Measurements from ENCODE around the gene THRSP.

THRSP gene

DNA sequence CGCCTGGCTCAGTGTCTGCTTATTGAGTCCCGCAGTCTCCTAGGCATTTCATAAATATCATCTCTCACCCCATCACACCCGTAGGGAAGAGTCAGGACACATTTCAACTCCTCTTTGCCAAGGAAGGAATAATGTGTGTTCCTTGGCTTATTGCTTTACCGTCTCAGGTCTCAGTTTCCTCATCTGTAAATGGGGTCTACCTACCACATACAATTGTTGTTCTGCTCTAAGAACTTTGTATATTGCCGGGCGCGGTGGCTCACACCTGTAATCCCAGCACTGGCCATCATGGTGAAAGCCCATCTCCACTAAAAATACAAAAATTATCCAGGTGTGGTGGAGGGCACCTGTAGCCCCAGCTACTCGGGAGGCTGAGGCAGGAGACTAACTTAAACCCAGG is 3.1 kb upstream of the THRSP start:
- H4K20me1 ChIP-seq: no peaks in the 10 kb centered on the region; a peak in 1 of 22 replicates
- no peak overlapping the region for H3K4me2 ChIP-seq
- H3K4me1 ChIP-seq: no peaks in the 10 kb centered on the region
- no peak overlapping the region for H3K4me3 ChIP-seq
- TF ChIP-seq Cebpa-rat (IDR thresholded peaks at IDR 0.05): no peak
- no peak overlapping the region for H3K27ac ChIP-seq
- no peaks in the 10 kb centered on the region for H3K9me3 ChIP-seq (replicated peaks in 1 of 11)
- no peak overlapping the region for H3K9ac ChIP-seq
- H3K27me3 ChIP-seq: no peaks in the 10 kb centered on the region
- H3K36me3 ChIP-seq: peaks cover 0 to 6% (median 0%) of the 10 kb centered on the region in 11 experiments; a peak in 2 of 22 replicates

DNA sequence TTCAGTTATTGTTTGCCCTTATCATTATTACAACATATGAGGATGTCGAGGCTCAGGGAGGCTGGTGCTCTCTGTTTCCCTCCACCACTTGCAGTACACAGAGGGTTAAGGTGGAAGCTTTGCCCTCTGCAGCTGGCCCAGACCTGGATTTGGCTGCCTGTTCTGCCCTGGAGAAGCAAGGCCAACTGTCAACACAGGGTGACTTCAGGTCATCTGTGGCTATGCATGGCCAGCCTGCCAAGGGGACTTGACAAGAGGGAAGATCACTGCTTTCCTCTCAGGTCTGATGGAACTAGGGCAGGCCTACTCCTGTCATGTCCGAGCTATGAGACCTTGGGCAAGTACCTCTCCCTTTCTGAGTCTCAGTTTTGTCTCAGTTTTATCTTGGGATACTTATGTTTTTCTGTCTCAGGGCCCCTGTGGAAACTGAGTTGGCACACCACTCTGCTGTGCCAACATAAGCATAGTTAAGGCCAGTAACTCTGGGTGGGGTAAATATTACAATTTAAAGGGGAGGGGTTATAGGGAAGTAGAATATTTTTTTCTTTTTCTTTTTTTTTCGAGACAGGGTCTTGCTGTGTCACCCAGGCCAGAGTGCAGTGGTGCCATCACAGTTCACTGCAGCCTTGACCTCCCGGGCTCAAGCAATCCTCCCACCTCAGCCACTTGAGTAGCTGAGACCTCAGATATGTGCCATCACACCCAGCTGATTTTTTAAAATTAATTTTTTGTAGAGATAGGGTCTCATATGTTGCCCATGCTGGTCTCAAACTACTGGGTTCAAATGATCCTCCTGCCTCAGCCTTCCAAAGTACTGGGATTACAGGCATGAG is 2.4 kb upstream of the THRSP start:
- H3K27me3 ChIP-seq: no peaks in the 10 kb centered on the region
- H3K4me3 ChIP-seq: no peak overlapping the region
- no peak for TF ChIP-seq Cebpa-rat (IDR thresholded peaks at IDR 0.05)
- no peak overlapping the region; a peak in 1 of 22 replicates for H3K9ac ChIP-seq
- no peaks in the 10 kb centered on the region; a peak in 1 of 22 replicates for H4K20me1 ChIP-seq
- no peak overlapping the region for H3K4me2 ChIP-seq
- peaks cover 0 to 3% (median 0%) of the 10 kb centered on the region in 10 experiments; a peak in 4 of 20 replicates for H3K4me1 ChIP-seq
- no peaks in the 10 kb centered on the region for H3K9me3 ChIP-seq (replicated peaks in 1 of 11)
- H3K27ac ChIP-seq: no peak overlapping the region
- peaks cover 0 to 8% (median 0%) of the 10 kb centered on the region in 11 experiments; a peak in 3 of 22 replicates for H3K36me3 ChIP-seq

DNA sequence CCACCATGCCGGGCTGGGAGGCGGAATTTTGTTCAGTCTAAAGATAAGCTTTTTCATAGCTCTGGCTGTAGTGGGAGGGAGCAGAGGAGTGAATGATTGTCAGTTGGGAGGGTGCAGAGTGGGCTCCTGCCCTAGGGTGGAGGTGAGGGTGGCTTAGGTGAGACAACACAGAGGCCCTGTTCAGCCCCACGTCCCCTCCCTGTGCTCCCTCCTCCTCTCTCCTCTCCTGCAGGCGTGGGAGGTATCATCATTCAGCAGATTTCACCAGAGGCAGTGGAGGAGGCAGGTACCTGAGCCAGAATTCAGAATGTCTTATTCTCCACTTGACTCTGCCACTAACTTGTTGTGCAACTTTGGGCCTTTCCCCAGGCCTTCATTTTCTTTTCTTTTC is 1.7 kb upstream of the THRSP start:
- peaks cover 0 to 9% (median 3%) of the 10 kb centered on the region in 10 experiments; a peak in 8 of 20 replicates for H3K4me1 ChIP-seq
- no peak overlapping the region for H3K27ac ChIP-seq
- H3K27me3 ChIP-seq: no peaks in the 10 kb centered on the region
- no peaks in the 10 kb centered on the region for H3K9me3 ChIP-seq (replicated peaks in 1 of 11)
- H3K4me2 ChIP-seq: no peak overlapping the region
- H4K20me1 ChIP-seq: no peaks in the 10 kb centered on the region; a peak in 1 of 22 replicates
- H3K4me3 ChIP-seq: no peak overlapping the region
- TF ChIP-seq Cebpa-rat (IDR thresholded peaks at IDR 0.05): no peak
- H3K36me3 ChIP-seq: peaks cover 0 to 14% (median 0%) of the 10 kb centered on the region in 11 experiments; a peak in 7 of 22 replicates
- H3K9ac ChIP-seq: no peak overlapping the region; a peak in 1 of 22 replicates

DNA sequence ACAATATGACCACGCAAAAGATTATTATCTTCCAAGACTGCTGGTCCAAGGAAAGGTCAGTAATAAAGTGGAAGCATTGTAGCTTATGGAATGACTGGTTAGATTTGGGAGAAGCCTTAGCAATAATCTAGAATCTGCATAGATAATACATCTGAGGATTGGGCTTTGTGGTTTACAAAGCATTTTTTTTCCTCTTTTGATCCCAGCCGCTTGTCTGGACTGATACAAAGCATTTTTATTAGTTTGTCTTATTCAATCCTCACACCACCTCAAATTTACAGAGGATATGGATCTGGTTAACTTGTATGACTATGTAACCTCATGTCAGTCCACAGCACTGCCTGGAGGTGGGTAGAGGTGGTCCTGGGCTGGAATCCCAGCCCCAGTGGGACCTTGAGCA is 990 bp upstream of the THRSP start:
- no peak overlapping the region for H3K4me2 ChIP-seq
- peaks cover 0 to 16% (median 4%) of the 10 kb centered on the region in 10 experiments; a peak in 9 of 20 replicates for H3K4me1 ChIP-seq
- no peaks in the 10 kb centered on the region for H3K27me3 ChIP-seq
- H3K4me3 ChIP-seq: no peak overlapping the region
- TF ChIP-seq Cebpa-rat (IDR thresholded peaks at IDR 0.05): no peak
- no peaks in the 10 kb centered on the region; a peak in 1 of 22 replicates for H4K20me1 ChIP-seq
- H3K36me3 ChIP-seq: peaks cover 5 to 21% (median 7%) of the 10 kb centered on the region in 11 experiments
- H3K27ac ChIP-seq: no peak overlapping the region
- no peak overlapping the region for H3K9ac ChIP-seq
- no peaks in the 10 kb centered on the region for H3K9me3 ChIP-seq (replicated peaks in 1 of 11)

DNA sequence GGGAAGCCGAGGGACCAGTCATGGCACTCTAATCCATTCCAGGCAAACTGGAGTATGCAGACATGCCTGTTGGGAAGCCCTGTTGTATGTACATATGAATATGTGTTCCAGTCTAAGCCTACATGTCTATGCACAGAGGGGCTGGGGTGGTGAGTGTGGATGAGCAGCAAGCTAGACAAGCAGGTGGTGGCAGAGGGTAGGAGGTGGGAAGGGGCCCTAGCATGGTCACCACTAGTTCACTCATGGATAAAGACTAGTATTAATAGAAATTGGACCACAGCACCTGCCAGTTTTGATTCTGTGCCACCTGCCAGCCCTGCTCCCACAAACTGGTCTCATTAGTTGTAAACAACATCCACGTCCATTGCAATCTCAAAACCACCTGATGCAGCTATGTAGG is 1.5 kb downstream of the THRSP start:
- Histone ChIP-seq H4K20me1 (peaks cover 0 to 15% (median 1%) of the 10 kb centered on the region in 11 experiments; a peak in 11 of 22 replicates), H3K36me3 (peaks cover 31 to 47% (median 32%) of the 10 kb centered on the region in 11 experiments), H3K27ac (no peak overlapping the region), H3K27me3 (no peaks in the 10 kb centered on the region), H3K9me3 (replicated peaks in 1 of 11) (no peaks in the 10 kb centered on the region), H3K4me2 (no peak overlapping the region), H3K4me1 (peaks cover 0 to 18% (median 4%) of the 10 kb centered on the region in 10 experiments; a peak in 9 of 20 replicates), H3K9ac (no peak overlapping the region), H3K4me3 (no peak overlapping the region)
- no peak for TF ChIP-seq Cebpa-rat (IDR thresholded peaks at IDR 0.05)

DNA sequence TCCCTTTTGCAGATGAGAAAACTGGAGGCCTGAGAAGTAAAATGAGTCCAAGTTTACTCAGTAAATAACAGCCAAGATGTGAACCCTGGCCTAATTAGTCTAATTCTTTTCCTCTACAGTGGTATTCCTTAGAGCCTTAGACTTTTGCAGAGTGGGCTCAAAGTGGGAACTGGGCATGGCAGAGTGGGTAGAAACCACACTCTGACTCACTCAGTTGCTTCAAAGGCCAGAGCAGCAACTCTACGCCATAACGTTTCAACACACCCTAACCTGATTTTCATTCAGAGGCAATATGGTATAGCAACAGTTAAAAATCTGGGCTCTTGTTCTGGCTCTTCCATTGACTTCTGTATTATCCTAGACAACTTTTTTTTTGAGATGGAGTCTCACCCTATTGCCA is 2.8 kb downstream of the THRSP start:
- peaks cover 0 to 18% (median 4%) of the 10 kb centered on the region in 10 experiments; a peak in 9 of 20 replicates for H3K4me1 ChIP-seq
- peak overlapping the region in 5 of 11 experiments; percentile 7 to 55 (median 22); a peak in 6 of 22 replicates for H3K4me2 ChIP-seq
- no peak overlapping the region for H3K4me3 ChIP-seq
- no peaks in the 10 kb centered on the region for H3K9me3 ChIP-seq (replicated peaks in 1 of 11)
- no peaks in the 10 kb centered on the region for H3K27me3 ChIP-seq
- no peak for TF ChIP-seq Cebpa-rat (IDR thresholded peaks at IDR 0.05)
- peaks cover 43 to 59% (median 45%) of the 10 kb centered on the region in 11 experiments for H3K36me3 ChIP-seq
- H3K27ac ChIP-seq: no peak overlapping the region
- H4K20me1 ChIP-seq: peaks cover 3 to 28% (median 13%) of the 10 kb centered on the region in 11 experiments; a peak in 14 of 22 replicates
- no peak overlapping the region for H3K9ac ChIP-seq

DNA sequence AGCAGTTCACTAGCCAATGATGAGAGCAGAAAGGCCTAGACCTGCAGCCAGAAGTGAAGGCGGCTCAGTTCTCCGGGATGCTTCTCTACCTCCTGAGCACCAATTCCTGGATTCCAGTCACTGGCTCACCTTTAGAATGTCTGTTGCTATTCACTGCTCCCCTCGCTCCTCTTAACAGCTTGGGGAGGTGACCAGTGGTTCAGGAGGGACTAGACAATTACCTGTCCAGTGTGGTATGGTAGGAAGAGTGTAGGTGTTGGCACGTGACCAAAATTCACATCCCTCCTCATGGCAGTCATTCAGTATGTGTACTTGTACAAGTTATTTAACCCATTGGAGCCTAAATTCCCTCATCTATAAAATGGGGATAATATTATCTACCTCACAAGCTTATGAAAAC is 4.0 kb downstream of the THRSP start:
- H3K4me1 ChIP-seq: peaks cover 0 to 22% (median 4%) of the 10 kb centered on the region in 10 experiments; a peak in 9 of 20 replicates
- H3K27ac ChIP-seq: no peak overlapping the region
- no peaks in the 10 kb centered on the region for H3K9me3 ChIP-seq (replicated peaks in 1 of 11)
- peaks cover 56 to 72% (median 57%) of the 10 kb centered on the region in 11 experiments for H3K36me3 ChIP-seq
- no peak overlapping the region for H3K4me2 ChIP-seq
- H3K27me3 ChIP-seq: no peaks in the 10 kb centered on the region
- H3K4me3 ChIP-seq: no peak overlapping the region
- no peak overlapping the region for H3K9ac ChIP-seq
- peaks cover 5 to 40% (median 25%) of the 10 kb centered on the region in 11 experiments; a peak in 16 of 22 replicates for H4K20me1 ChIP-seq
- TF ChIP-seq Cebpa-rat (IDR thresholded peaks at IDR 0.05): no peak

DNA sequence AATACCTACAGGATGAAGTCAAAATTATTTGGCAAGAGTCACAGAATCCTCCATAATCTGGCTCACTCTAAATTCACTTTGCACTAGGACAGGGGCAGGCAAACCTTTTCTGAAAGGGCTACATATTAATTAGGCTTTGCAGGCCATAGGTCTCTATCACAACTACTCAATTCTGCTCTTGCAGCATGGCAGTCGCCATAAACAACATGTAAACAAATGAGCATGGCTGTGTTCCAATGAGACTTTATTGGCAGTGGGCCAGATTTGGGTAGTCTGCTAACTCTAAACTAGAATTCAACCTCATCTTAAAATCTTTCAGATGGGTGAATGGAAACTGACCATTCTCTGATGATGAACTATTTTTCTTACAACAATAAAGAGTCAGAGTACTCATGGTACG is 5.8 kb downstream of the THRSP start:
- H3K4me3 ChIP-seq: no peak overlapping the region
- peaks cover 12 to 58% (median 43%) of the 10 kb centered on the region in 11 experiments; a peak in 19 of 22 replicates for H4K20me1 ChIP-seq
- no peaks in the 10 kb centered on the region for H3K9me3 ChIP-seq (replicated peaks in 1 of 11)
- peaks cover 61 to 86% (median 70%) of the 10 kb centered on the region in 11 experiments for H3K36me3 ChIP-seq
- TF ChIP-seq Cebpa-rat (IDR thresholded peaks at IDR 0.05): no peak
- H3K9ac ChIP-seq: no peak overlapping the region
- H3K27ac ChIP-seq: no peak overlapping the region
- H3K4me1 ChIP-seq: peaks cover 0 to 33% (median 4%) of the 10 kb centered on the region in 10 experiments; a peak in 9 of 20 replicates
- no peak overlapping the region for H3K4me2 ChIP-seq
- H3K27me3 ChIP-seq: no peaks in the 10 kb centered on the region

DNA sequence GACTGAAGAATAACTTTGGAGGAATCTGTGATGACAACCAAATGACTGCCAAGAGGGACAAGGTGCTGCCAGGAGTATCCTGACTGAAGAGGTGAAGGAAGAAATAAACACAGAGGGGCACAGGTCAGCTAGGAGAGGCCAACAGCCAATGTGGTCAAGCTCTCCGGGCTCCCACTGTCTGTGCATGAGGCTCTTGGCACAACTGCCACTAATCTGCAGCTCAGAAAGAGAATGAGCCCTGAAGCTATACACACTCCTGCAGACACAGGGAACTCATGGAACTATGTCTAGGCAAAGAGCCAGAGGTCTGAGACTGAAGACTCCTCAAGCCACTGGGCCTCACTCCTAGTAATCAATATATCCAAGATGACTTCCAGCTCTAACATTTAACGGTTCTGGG is 7.0 kb downstream of the THRSP start:
- H3K27me3 ChIP-seq: no peaks in the 10 kb centered on the region
- H3K9ac ChIP-seq: no peak overlapping the region
- H3K36me3 ChIP-seq: peaks cover 71 to 95% (median 75%) of the 10 kb centered on the region in 11 experiments
- no peak for TF ChIP-seq Cebpa-rat (IDR thresholded peaks at IDR 0.05)
- H3K9me3 ChIP-seq (replicated peaks in 1 of 11): no peaks in the 10 kb centered on the region
- H4K20me1 ChIP-seq: peaks cover 23 to 69% (median 54%) of the 10 kb centered on the region in 11 experiments; a peak in 20 of 22 replicates
- H3K27ac ChIP-seq: no peak overlapping the region
- no peak overlapping the region for H3K4me3 ChIP-seq
- H3K4me2 ChIP-seq: no peak overlapping the region
- H3K4me1 ChIP-seq: peaks cover 0 to 37% (median 4%) of the 10 kb centered on the region in 10 experiments; a peak in 9 of 20 replicates

All from BLaER1 treated with 17β-estradiol and CSF1 and Interleukin-3, amounts not matched to agents 10 nM and 100 nM (cell line).